A549 treated with RU486 at 1 μM for 4 hours (cell line): ENCODE data around the gene ARHGAP23. TPM values are rescaled to one million over a fixed set of nuclear protein-coding genes. Genes with fewer than 3 reads are reported as not detected.

Experiments used
- total RNA-seq: library from RNA; stranded (reverse); fragments of 200-300 nt; extraction: Qiagen RNA extraction; gene quantifications from 5 replicates; pipeline ENCODE4 v1.2.3, GENCODE V29; 2022; ENCODE audit warnings: low read depth

Gene ARHGAP23, protein sequence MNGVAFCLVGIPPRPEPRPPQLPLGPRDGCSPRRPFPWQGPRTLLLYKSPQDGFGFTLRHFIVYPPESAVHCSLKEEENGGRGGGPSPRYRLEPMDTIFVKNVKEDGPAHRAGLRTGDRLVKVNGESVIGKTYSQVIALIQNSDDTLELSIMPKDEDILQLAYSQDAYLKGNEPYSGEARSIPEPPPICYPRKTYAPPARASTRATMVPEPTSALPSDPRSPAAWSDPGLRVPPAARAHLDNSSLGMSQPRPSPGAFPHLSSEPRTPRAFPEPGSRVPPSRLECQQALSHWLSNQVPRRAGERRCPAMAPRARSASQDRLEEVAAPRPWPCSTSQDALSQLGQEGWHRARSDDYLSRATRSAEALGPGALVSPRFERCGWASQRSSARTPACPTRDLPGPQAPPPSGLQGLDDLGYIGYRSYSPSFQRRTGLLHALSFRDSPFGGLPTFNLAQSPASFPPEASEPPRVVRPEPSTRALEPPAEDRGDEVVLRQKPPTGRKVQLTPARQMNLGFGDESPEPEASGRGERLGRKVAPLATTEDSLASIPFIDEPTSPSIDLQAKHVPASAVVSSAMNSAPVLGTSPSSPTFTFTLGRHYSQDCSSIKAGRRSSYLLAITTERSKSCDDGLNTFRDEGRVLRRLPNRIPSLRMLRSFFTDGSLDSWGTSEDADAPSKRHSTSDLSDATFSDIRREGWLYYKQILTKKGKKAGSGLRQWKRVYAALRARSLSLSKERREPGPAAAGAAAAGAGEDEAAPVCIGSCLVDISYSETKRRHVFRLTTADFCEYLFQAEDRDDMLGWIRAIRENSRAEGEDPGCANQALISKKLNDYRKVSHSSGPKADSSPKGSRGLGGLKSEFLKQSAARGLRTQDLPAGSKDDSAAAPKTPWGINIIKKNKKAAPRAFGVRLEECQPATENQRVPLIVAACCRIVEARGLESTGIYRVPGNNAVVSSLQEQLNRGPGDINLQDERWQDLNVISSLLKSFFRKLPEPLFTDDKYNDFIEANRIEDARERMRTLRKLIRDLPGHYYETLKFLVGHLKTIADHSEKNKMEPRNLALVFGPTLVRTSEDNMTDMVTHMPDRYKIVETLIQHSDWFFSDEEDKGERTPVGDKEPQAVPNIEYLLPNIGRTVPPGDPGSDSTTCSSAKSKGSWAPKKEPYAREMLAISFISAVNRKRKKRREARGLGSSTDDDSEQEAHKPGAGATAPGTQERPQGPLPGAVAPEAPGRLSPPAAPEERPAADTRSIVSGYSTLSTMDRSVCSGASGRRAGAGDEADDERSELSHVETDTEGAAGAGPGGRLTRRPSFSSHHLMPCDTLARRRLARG (N-terminal part only)
- total RNA-seq: 36.2 to 55.2 TPM (median 50.7 TPM) in 5 replicates

DNA sequence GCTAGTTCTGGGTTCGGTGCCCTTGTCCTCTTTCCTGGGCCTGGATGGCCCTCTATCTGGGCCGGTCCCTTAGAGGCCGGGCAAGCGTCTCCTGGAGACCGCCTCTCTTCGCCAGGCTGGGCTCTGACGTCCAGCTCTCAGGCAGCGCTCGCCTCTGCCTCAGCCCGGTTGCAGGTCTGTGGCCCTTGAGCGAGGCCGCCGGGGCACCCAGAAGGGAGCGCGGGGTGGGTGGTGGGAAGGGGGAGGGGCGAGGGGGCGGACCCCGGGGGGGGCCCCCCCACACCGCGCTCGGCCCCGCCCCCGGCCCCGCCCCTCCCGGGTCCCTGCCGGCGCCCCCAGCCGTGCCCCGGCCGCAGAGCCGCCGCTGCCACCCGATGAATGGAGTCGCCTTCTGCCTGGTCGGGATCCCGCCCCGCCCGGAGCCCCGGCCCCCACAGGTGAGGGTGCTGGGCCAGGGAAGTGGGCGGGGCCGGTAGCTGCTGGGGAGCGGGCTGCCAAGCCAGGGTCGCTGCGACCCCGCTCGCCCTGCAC lies at the start of gene ARHGAP23:
Gene ARHGAP23 (plus strand): TSS at position 353 of the 531 bp plus-strand sequence. CDS start 22 bp downstream, at position 375.

Other genes starting within 250 kb of the ARHGAP23 start
- not detected in 5 replicates for gene TBC1D3, start 235.9 kb upstream of the ARHGAP23 start, total RNA-seq
- gene MRPL45, start 131.3 kb upstream of the ARHGAP23 start, total RNA-seq: 59.4 to 67.8 TPM (median 61.4 TPM) in 5 replicates
- gene GPR179, start 84.5 kb upstream of the ARHGAP23 start, total RNA-seq: 0.02 to 0.05 TPM (median 0.03 TPM) in 5 replicates
- gene SOCS7, start 76.6 kb upstream of the ARHGAP23 start, total RNA-seq: 10.5 to 18.2 TPM (median 15.5 TPM) in 5 replicates
- 1.7 to 3.0 TPM (median 2.9 TPM) in 5 replicates for gene SRCIN1, start 177.5 kb downstream of the ARHGAP23 start, total RNA-seq
- gene EPOP, start 246.5 kb downstream of the ARHGAP23 start, total RNA-seq: 11.3 to 15.3 TPM (median 14.3 TPM) in 5 replicates